ENCODE data around the gene PMIS2.

DNA sequence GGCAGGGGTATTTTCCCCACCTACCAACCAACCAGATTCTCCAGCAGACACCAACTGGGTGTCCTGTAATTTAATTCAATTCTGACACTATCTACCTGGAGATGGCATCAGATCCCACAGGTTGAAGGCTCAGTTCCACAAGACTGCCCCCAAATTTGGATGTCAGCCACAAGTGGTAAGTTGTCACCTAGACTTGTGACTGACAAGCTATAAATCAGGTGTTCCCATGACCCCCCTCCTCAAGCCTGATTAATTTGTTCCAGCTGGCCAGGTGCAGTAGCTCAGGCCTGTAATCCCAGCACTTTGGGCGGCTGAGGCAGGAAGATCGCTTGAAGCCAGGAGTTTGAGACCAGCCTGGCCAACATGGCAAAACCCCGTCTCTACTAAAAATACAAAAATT, 16.0 kb downstream of the PMIS2 start:
- TF ChIP-seq, protein P1, sequence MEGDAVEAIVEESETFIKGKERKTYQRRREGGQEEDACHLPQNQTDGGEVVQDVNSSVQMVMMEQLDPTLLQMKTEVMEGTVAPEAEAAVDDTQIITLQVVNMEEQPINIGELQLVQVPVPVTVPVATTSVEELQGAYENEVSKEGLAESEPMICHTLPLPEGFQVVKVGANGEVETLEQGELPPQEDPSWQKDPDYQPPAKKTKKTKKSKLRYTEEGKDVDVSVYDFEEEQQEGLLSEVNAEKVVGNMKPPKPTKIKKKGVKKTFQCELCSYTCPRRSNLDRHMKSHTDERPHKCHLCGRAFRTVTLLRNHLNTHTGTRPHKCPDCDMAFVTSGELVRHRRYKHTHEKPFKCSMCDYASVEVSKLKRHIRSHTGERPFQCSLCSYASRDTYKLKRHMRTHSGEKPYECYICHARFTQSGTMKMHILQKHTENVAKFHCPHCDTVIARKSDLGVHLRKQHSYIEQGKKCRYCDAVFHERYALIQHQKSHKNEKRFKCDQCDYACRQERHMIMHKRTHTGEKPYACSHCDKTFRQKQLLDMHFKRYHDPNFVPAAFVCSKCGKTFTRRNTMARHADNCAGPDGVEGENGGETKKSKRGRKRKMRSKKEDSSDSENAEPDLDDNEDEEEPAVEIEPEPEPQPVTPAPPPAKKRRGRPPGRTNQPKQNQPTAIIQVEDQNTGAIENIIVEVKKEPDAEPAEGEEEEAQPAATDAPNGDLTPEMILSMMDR (IDR thresholded peaks at IDR 0.05; ENCODE audit: control extremely low read depth in 1 of 3, insufficient read depth in 1 of 3, low read depth in 1 of 3, low read length in 3 of 3) = no peak
- no peak for TF ChIP-seq JUN (IDR thresholded peaks at IDR 0.05; ENCODE audit: low read depth, low read length)
- TF ChIP-seq EZH2 (IDR thresholded peaks at IDR 0.05; ENCODE audit: low read depth, low read length, severe bottlenecking) = no peak
- TF ChIP-seq FOSL1 (IDR thresholded peaks at IDR 0.05; ENCODE audit: insufficient read depth, low read depth, low read length) = no peak
- TF ChIP-seq CREB1 (IDR thresholded peaks at IDR 0.05) = no peak
- no peak for TF ChIP-seq SUZ12 (IDR thresholded peaks at IDR 0.05; ENCODE audit: low read length)
- TF ChIP-seq, protein P2, sequence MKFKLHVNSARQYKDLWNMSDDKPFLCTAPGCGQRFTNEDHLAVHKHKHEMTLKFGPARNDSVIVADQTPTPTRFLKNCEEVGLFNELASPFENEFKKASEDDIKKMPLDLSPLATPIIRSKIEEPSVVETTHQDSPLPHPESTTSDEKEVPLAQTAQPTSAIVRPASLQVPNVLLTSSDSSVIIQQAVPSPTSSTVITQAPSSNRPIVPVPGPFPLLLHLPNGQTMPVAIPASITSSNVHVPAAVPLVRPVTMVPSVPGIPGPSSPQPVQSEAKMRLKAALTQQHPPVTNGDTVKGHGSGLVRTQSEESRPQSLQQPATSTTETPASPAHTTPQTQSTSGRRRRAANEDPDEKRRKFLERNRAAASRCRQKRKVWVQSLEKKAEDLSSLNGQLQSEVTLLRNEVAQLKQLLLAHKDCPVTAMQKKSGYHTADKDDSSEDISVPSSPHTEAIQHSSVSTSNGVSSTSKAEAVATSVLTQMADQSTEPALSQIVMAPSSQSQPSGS (IDR thresholded peaks at IDR 0.05; ENCODE audit: low read length) = no peak
- no peak for TF ChIP-seq HDAC2 (IDR thresholded peaks at IDR 0.05; ENCODE audit: borderline replicate concordance in 1 of 2, low read depth in 2 of 2, low read length in 2 of 2)
- TF ChIP-seq EP300 (IDR thresholded peaks at IDR 0.05; ENCODE audit: borderline replicate concordance in 1 of 2, low read depth in 2 of 2, low read length in 2 of 2) = no peak
- TF ChIP-seq ZNF274 (IDR thresholded peaks at IDR 0.05; ENCODE audit: borderline replicate concordance, extremely low read depth, low read length) = no peak
